ENCODE data around the gene TEDC2.

DNA sequence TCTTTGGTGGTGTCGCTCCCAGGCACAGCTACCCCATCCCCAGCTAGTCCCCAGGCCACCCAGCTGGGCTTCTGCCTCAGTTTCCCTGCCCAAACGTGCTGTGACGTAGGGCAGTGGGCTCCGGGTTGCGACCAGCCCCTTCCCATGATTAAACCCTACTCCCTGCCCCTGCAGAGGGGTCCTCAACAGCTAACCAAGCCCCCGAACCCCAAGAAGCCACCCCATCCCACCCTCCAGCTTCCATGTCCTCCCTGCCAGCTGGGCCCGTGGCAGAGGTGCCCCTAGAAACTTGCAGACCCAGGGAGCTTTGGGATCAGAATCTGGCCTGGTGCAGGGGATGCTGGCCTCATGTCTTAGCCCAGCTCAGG, 10.3 kb downstream of the TEDC2 start:
- TF ChIP-seq, protein P1, sequence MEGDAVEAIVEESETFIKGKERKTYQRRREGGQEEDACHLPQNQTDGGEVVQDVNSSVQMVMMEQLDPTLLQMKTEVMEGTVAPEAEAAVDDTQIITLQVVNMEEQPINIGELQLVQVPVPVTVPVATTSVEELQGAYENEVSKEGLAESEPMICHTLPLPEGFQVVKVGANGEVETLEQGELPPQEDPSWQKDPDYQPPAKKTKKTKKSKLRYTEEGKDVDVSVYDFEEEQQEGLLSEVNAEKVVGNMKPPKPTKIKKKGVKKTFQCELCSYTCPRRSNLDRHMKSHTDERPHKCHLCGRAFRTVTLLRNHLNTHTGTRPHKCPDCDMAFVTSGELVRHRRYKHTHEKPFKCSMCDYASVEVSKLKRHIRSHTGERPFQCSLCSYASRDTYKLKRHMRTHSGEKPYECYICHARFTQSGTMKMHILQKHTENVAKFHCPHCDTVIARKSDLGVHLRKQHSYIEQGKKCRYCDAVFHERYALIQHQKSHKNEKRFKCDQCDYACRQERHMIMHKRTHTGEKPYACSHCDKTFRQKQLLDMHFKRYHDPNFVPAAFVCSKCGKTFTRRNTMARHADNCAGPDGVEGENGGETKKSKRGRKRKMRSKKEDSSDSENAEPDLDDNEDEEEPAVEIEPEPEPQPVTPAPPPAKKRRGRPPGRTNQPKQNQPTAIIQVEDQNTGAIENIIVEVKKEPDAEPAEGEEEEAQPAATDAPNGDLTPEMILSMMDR (IDR thresholded peaks at IDR 0.05), result no peak
- TF ChIP-seq POLR2A (IDR thresholded peaks at IDR 0.05) (no peak), EP300 (IDR thresholded peaks at IDR 0.05) (no peak)
